Astrocyte (in vitro differentiated cells and primary cell): ENCODE data around the gene BYSL. TPM values are rescaled to one million over a fixed set of nuclear protein-coding genes. Genes with fewer than 3 reads are reported as not detected.

Experiments used
- DNase-seq: peaks from one replicate; pipeline ENCODE4 v3.0.0-alpha.2; 2010; ENCODE audit warnings: low read depth
- FAIRE-seq: peaks from 2 replicates; lab custom pipeline; 2011; peaks lifted over from hg19 to GRCh38; lab: Jason Lieb, UNC
- H2AFZ ChIP-seq: 2 replicates; pipeline ENCODE4 v1.6.0; 2012; ENCODE audit warnings: low read depth, low read length, inconsistent platforms
- H3K27ac ChIP-seq: 2 replicates; pipeline ENCODE4 v1.5.1; 2011; ENCODE audit warnings: low read depth, low read length, inconsistent platforms
- H3K27me3 ChIP-seq: 2 replicates; pipeline ENCODE4 v1.6.0; 2011; ENCODE audit warnings: low read length, inconsistent platforms; ENCODE audit not compliant: insufficient read depth
- H3K36me3 ChIP-seq: 2 replicates; pipeline ENCODE4 v1.5.1; 2011; ENCODE audit warnings: low read length, inconsistent platforms; ENCODE audit not compliant: insufficient read depth
- H3K4me1 ChIP-seq: 2 replicates; pipeline ENCODE4 v1.5.1; 2011; ENCODE audit warnings: low read length, inconsistent platforms; ENCODE audit not compliant: insufficient read depth
- H3K4me2 ChIP-seq: 2 replicates; pipeline ENCODE4 v1.6.0; 2012; ENCODE audit warnings: low read length, inconsistent platforms
- H3K4me3 ChIP-seq: 2 replicates; pipeline ENCODE4 v1.5.1; 2011; ENCODE audit warnings: low read depth, mild to moderate bottlenecking, low read length, inconsistent platforms; ENCODE audit not compliant: insufficient read depth
- H3K79me2 ChIP-seq: 2 replicates; pipeline ENCODE4 v1.6.0; 2012; ENCODE audit warnings: mild to moderate bottlenecking, low read length, inconsistent platforms; ENCODE audit not compliant: insufficient read depth
- H3K9ac ChIP-seq: 2 replicates; pipeline ENCODE4 v1.6.0; 2012; ENCODE audit warnings: mild to moderate bottlenecking, low read length, inconsistent platforms
- H3K9me3 ChIP-seq: 2 replicates; pipeline ENCODE4 v1.5.1; 2012; ENCODE audit warnings: low read depth, mild to moderate bottlenecking, low read length, inconsistent platforms; ENCODE audit not compliant: insufficient read depth
- H4K20me1 ChIP-seq: 2 replicates; pipeline ENCODE4 v1.6.0; 2012; ENCODE audit warnings: low read length, inconsistent platforms; ENCODE audit not compliant: insufficient read depth
- H3K27ac Mint-ChIP-seq: one replicate; pipeline ENCODE4 v1.8.0; 2021; ENCODE audit warnings: mild to moderate bottlenecking, mixed read lengths; ENCODE audit not compliant: unreplicated experiment
- H3K27me3 Mint-ChIP-seq: one replicate; pipeline ENCODE4 v1.8.0; 2021; ENCODE audit warnings: low read depth, mixed read lengths; ENCODE audit not compliant: unreplicated experiment
- H3K36me3 Mint-ChIP-seq: one replicate; pipeline ENCODE4 v1.8.0; 2021; ENCODE audit warnings: low read depth, mixed read lengths; ENCODE audit not compliant: unreplicated experiment
- H3K4me1 Mint-ChIP-seq: one replicate; pipeline ENCODE4 v1.8.0; 2021; ENCODE audit warnings: low read depth, mixed read lengths; ENCODE audit not compliant: unreplicated experiment
- H3K4me3 Mint-ChIP-seq: one replicate; pipeline ENCODE4 v1.8.0; 2021; ENCODE audit warnings: mild to moderate bottlenecking, moderate library complexity, mixed read lengths; ENCODE audit not compliant: unreplicated experiment
- H3K9me3 Mint-ChIP-seq: one replicate; pipeline ENCODE4 v1.8.0; 2021; ENCODE audit warnings: mild to moderate bottlenecking, mixed read lengths; ENCODE audit not compliant: unreplicated experiment
- CTCF ChIP-seq: IDR thresholded peaks from 2 replicates; pipeline ENCODE4 v1.5.1; 2011; ENCODE audit warnings: low read depth, mild to moderate bottlenecking, inconsistent platforms, low read length, moderate library complexity; ENCODE audit not compliant: insufficient read depth
- EZH2 ChIP-seq: IDR thresholded peaks from 2 replicates; pipeline ENCODE4 v1.6.1; 2012; ENCODE audit warnings: mild to moderate bottlenecking, low read length, inconsistent platforms; ENCODE audit not compliant: insufficient read depth
- total RNA-seq: library from RNA; stranded (reverse); gene quantifications from 2 replicates; pipeline ENCODE4 v1.2.1, GENCODE V29; 2021

BYSL gene
- total RNA-seq, 1 donor from 2014 or later = 41.2 TPM

- no peaks in the 10 kb centered on the region for H3K36me3 ChIP-seq
- peaks cover 12% of the 10 kb centered on the region for H3K4me1 ChIP-seq
- H3K27ac ChIP-seq = peak overlapping the region; percentile 73
- Mint-ChIP-seq H3K27ac (peak overlapping the region; percentile 13), H3K4me1 (peaks cover 4% of the 10 kb centered on the region), H3K36me3 (no peaks in the 10 kb centered on the region), H3K9me3 (no peaks in the 10 kb centered on the region), H3K4me3 (peak overlapping the region; percentile 81), H3K27me3 (no peaks in the 10 kb centered on the region)
- H3K27me3 ChIP-seq = peaks cover 4% of the 10 kb centered on the region
- DNase-seq (no peak), FAIRE-seq (no peak)
- peaks cover 10% of the 10 kb centered on the region for H4K20me1 ChIP-seq
- H3K4me3 ChIP-seq = peak overlapping the region; percentile 75
- TF ChIP-seq EZH2 = no peak
- no peak for TF ChIP-seq CTCF
- peak overlapping the region; percentile 100 for H3K4me2 ChIP-seq
- no peaks in the 10 kb centered on the region for H3K79me2 ChIP-seq
- no peaks in the 10 kb centered on the region for H3K9me3 ChIP-seq
- H3K9ac ChIP-seq = peak overlapping the region; percentile 89
- H2AFZ ChIP-seq = no peak overlapping the region
Observed at GRCh38 chr6:41896281-41896680, 25.0 kb upstream of the BYSL start.

GRCh38 chr6:41900861-41901260 is 20.4 kb upstream of the BYSL start:
- Histone ChIP-seq H3K4me3 (no peak overlapping the region), H3K9me3 (no peaks in the 10 kb centered on the region), H3K27ac (no peak overlapping the region), H3K79me2 (no peaks in the 10 kb centered on the region), H3K9ac (no peak overlapping the region), H3K4me1 (peaks cover 3% of the 10 kb centered on the region), H3K4me2 (no peak overlapping the region), H2AFZ (no peak overlapping the region), H4K20me1 (peaks cover 4% of the 10 kb centered on the region), H3K36me3 (peaks cover 5% of the 10 kb centered on the region), H3K27me3 (no peaks in the 10 kb centered on the region)
- FAIRE-seq = no peak
- Mint-ChIP-seq H3K27me3 (no peaks in the 10 kb centered on the region), H3K9me3 (no peaks in the 10 kb centered on the region), H3K4me3 (no peak overlapping the region), H3K4me1 (peaks cover 4% of the 10 kb centered on the region), H3K27ac (no peak overlapping the region), H3K36me3 (peaks cover 7% of the 10 kb centered on the region)
- no peak for DNase-seq
- TF ChIP-seq CTCF (no peak), EZH2 (no peak)

GRCh38 chr6:41901882-41902519 is 19.3 kb upstream of the BYSL start:
- no peak for FAIRE-seq
- no peaks in the 10 kb centered on the region for H3K9me3 Mint-ChIP-seq

More at GRCh38 chr6:41901882-41902519, 19.3 kb upstream of the BYSL start:
- Histone ChIP-seq H3K27me3 (no peaks in the 10 kb centered on the region), H3K36me3 (peaks cover 8% of the 10 kb centered on the region), H3K4me2 (no peak overlapping the region), H3K4me1 (no peaks in the 10 kb centered on the region), H3K79me2 (no peaks in the 10 kb centered on the region), H2AFZ (no peak overlapping the region), H4K20me1 (peaks cover 4% of the 10 kb centered on the region), H3K9me3 (no peaks in the 10 kb centered on the region), H3K27ac (no peak overlapping the region), H3K4me3 (no peak overlapping the region), H3K9ac (no peak overlapping the region)
- no peak overlapping the region for H3K27ac Mint-ChIP-seq
- H3K4me3 Mint-ChIP-seq = no peak overlapping the region
- no peaks in the 10 kb centered on the region for H3K27me3 Mint-ChIP-seq
- H3K4me1 Mint-ChIP-seq = no peaks in the 10 kb centered on the region
- DNase-seq = no peak
- TF ChIP-seq EZH2 (no peak), CTCF (no peak)
- H3K36me3 Mint-ChIP-seq = peaks cover 7% of the 10 kb centered on the region
